ENCODE data around the gene SLC22A5.
"Not testable (repeated sequence)": the region's sequence is repeated elsewhere in the genome, so short reads cannot be mapped to it uniquely, and the experiment has no call there.

SLC22A5 gene

GRCh38 chr5:132388244-132389050 is 18.9 kb downstream of the SLC22A5 start:
- no peak for DNase-seq

GRCh38 chr5:132389051-132389331 is 19.5 kb downstream of the SLC22A5 start:
- DNase-seq = no peak

GRCh38 chr5:132389585-132390286 is 20.2 kb downstream of the SLC22A5 start:
- DNase-seq = peak; percentile 52

- DNase-seq = no peak
These were observed 21.7 kb downstream of the SLC22A5 start for GRCh38 chr5:132391247-132391646.

- no peak for DNase-seq
These were observed 22.4 kb downstream of the SLC22A5 start for GRCh38 chr5:132391870-132392269.

- no peak for DNase-seq
These were observed 22.9 kb downstream of the SLC22A5 start for GRCh38 chr5:132392411-132392810.

GRCh38 chr5:132392978-132393825 is 23.7 kb downstream of the SLC22A5 start:
- no peak for DNase-seq

- no peak for DNase-seq
These were observed 25.3 kb downstream of the SLC22A5 start for GRCh38 chr5:132394667-132395259.

- DNase-seq = no peak
These were observed 27.1 kb downstream of the SLC22A5 start for GRCh38 chr5:132396589-132397031.

- no peak for DNase-seq
These were observed 27.7 kb downstream of the SLC22A5 start for GRCh38 chr5:132397224-132397623.

GRCh38 chr5:132397936-132398675 is 28.6 kb downstream of the SLC22A5 start:
- DNase-seq = not testable (repeated sequence)

- DNase-seq = not testable (repeated sequence)
These were observed 34.5 kb downstream of the SLC22A5 start for GRCh38 chr5:132404041-132404440.

- DNase-seq = no peak
These were observed 36.1 kb downstream of the SLC22A5 start for GRCh38 chr5:132405646-132406045.

- no peak for DNase-seq
These were observed 36.8 kb downstream of the SLC22A5 start for GRCh38 chr5:132406144-132406783.

GRCh38 chr5:132407970-132408369 is 38.5 kb downstream of the SLC22A5 start:
- no peak for DNase-seq

GRCh38 chr5:132408456-132408855 is 38.9 kb downstream of the SLC22A5 start:
- no peak for DNase-seq

GRCh38 chr5:132408965-132409364 is 39.5 kb downstream of the SLC22A5 start:
- DNase-seq = no peak

GRCh38 chr5:132410451-132411303 is 41.2 kb downstream of the SLC22A5 start:
- peak; percentile 89 for DNase-seq

GRCh38 chr5:132411304-132412013 is 41.9 kb downstream of the SLC22A5 start:
- peak; percentile 50 for DNase-seq

GRCh38 chr5:132413567-132413966 is 44.1 kb downstream of the SLC22A5 start:
- no peak for DNase-seq
